Body of pancreas (tissue), 4 donors: ENCODE results near the gene LCMT1. TPM values are rescaled to one million over a fixed set of nuclear protein-coding genes. Genes with fewer than 3 reads are reported as not detected.

Experiments used
- ATAC-seq: fragments of 150-250 bp; one replicate; pipeline ENCODE4 v1.9.1; 2016
- DNase-seq, 4 donors: peaks; one replicate each; pipeline ENCODE4 v3.0.0-alpha.2; 2019
- H3K27ac ChIP-seq, 4 donors: fragments of 200-600 bp; sonication (generic); 1 replicate in 3 of 4; 2 replicates in 1 of 4; pipeline versions ENCODE4 v1.5.1 to v1.6.1; 2016 to 2019; ENCODE audit warnings: mild to moderate bottlenecking in 1 of 4, mixed read lengths in 1 of 4, moderate library complexity in 1 of 4
- H3K27me3 ChIP-seq, 2 donors: fragments of 200-600 bp; sonication (generic); one replicate each; pipeline ENCODE4 v1.6.0; 2016; ENCODE audit warnings: mild to moderate bottlenecking in 1 of 2
- H3K36me3 ChIP-seq, 2 donors: fragments of 200-600 bp; sonication (generic); replicated peaks in 1 of 2; 2 replicates each; pipeline ENCODE4 v1.5.1; 2016; ENCODE audit warnings: low read depth in 2 of 2; ENCODE audit not compliant: insufficient read depth in 1 of 2
- H3K4me1 ChIP-seq: fragments of 200-600 bp; sonication (generic); one replicate; pipeline ENCODE4 v1.6.0; 2016
- H3K4me3 ChIP-seq, 2 donors: fragments of 200-600 bp; sonication (generic); 1 replicate in 1 of 2; 2 replicates in 1 of 2; pipeline ENCODE4 v1.5.1; 2016 to 2019
- H3K9me3 ChIP-seq, 3 donors: fragments of 200-600 bp; sonication (generic); 1 replicate in 2 of 3; 2 replicates in 1 of 3; pipeline ENCODE4 v1.5.1; 2016
- CTCF ChIP-seq, 7 experiments: fragments of 450-650 bp in 4 of 7; fragments of 200-600 bp in 3 of 7; sonication (generic) in 3 of 7; IDR thresholded peaks; one replicate each; pipeline ENCODE4 v1.5.1; 2016 to 2019; ENCODE audit warnings: antibody characterized with exemption in 7 of 7
- POLR2A ChIP-seq, 3 donors: fragments of 450-650 bp; IDR thresholded peaks; one replicate each; pipeline ENCODE4 v1.6.1; 2016; ENCODE audit warnings: antibody characterized with exemption in 3 of 3, mild to moderate bottlenecking in 2 of 3
- WGBS, 2 donors: methylation state at CpG; one replicate each; pipeline ENCODE4 v1.1.5; 2017; 5-methylcytosine and 5-hydroxymethylcytosine counted together
- intact Hi-C: fragments of 100-400 bp; cut with DNase I; formaldehyde crosslinking; loops from one replicate; pipeline ENCODE4 v1.15.1; 2023
- total RNA-seq, 2 donors: library from RNA; depleted of rRNA; stranded (reverse); fragments of >200 nt; gene quantifications; one replicate each; pipeline ENCODE4 v1.1.0, GENCODE V29; 2016

Gene LCMT1
- total RNA-seq, 2 donors from 2014 or later, result 23.4 to 30.6 TPM

DNA sequence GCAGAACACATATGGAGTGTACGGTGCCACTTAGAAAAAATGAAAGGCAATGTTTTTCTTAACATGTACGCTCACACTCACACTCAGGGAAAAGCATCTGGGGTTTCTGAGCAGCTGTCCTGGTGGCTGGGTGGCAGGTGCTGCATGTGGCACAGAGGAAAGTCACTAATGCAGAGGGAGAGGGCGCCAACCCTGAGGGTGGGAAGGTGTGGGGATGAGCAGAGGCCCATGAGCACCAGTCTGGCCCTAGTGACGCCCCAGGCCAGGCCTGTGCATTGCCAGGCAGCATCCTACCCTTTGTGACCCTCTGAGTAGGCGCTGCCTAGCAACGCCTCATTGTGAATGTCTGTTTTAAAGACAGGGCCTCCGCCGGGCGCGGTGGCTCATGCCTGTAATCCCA, 19.1 kb upstream of the LCMT1 start:
- no peak for TF ChIP-seq CTCF (IDR thresholded peaks at IDR 0.05)
- no peak for TF ChIP-seq POLR2A (IDR thresholded peaks at IDR 0.05)
- H3K4me1 ChIP-seq, result no peaks in the 10 kb centered on the region
- no peaks in the 10 kb centered on the region for H3K9me3 ChIP-seq
- H3K27me3 ChIP-seq, result no peaks in the 10 kb centered on the region
- ATAC-seq (no peak), DNase-seq (no peak)
- H3K4me3 ChIP-seq, result no peak overlapping the region
- H3K27ac ChIP-seq, result no peak overlapping the region
- no peaks in the 10 kb centered on the region for H3K36me3 ChIP-seq
- intact Hi-C loops, result no loop called here
- WGBS, 2 donors, result 83 to 91% methylated on average over 3 to 10 of the region's 10 CpGs

DNA sequence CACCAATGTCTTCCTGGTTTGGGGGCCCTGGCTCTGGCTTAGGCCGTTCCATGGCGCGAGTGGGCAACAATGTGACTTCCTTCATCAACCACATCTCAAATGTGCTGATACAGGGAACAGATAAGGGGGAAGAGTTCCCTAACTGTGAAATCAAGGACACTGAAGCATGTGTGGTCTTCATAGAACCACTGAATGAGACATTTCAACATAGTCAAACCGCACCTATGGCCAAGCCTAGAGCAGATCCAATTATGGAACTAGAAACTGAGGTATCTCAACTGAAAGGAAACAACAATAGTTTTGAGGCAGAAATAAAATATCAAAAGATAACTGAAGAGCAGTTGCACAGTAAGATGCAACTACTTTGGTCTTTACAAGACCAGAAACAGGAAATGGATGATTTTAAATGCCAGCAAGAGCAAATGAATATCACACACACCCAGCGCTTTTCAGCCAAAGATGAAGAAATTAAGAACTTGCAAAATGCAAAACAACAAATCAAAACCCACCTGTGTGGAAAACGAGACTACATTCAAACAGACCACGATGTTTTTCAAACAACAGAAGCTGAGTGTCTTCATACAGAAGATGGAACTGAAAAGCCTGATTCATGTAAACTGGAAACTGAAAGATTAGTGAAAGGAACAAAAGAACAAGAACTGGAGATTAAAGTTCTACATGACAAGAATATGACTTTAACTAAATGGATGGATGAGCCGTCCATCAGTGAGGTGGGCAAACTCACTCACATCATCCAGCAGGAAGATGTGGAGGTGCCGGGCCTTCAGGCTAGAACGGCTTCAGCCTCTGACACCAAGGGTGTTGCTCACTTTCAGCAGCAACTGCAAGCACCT, 18.1 kb upstream of the LCMT1 start:
- H3K36me3 ChIP-seq, result no peaks in the 10 kb centered on the region
- H3K27me3 ChIP-seq, result no peaks in the 10 kb centered on the region
- intact Hi-C loops, result no loop called here
- ATAC-seq (no peak), DNase-seq (no peak)
- WGBS, 2 donors, result 64 to 84% methylated on average over 10 of the region's 10 CpGs
- no peaks in the 10 kb centered on the region for H3K9me3 ChIP-seq
- no peak overlapping the region for H3K4me3 ChIP-seq
- TF ChIP-seq CTCF (IDR thresholded peaks at IDR 0.05) (no peak), POLR2A (IDR thresholded peaks at IDR 0.05) (no peak)
- H3K27ac ChIP-seq, result no peak overlapping the region
- H3K4me1 ChIP-seq, result no peaks in the 10 kb centered on the region

DNA sequence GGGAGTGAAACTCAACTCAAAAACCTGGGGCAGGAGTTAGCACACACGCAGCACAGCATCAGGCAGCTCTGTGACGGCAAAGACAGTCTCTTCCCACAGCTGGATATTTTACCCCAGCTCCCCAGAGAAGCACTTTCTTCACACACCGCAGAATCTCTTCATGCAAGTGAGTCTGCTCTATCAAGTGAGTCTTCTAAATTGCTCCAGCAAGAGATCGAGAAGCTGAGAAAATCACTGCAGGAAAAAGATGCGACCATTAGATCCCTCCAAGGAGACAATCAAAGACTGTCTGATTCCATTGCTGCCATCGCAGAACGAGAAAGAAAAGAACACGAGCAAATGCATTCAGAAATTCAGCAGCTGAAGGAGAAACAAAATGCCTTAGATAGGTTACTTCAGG, 16.9 kb upstream of the LCMT1 start:
- Histone ChIP-seq H3K27me3 (no peaks in the 10 kb centered on the region), H3K4me1 (no peaks in the 10 kb centered on the region), H3K27ac (no peak overlapping the region), H3K9me3 (no peaks in the 10 kb centered on the region), H3K36me3 (no peaks in the 10 kb centered on the region), H3K4me3 (no peak overlapping the region)
- ATAC-seq, result no peak
- intact Hi-C loops, result no loop called here
- TF ChIP-seq POLR2A (IDR thresholded peaks at IDR 0.05) (no peak), CTCF (IDR thresholded peaks at IDR 0.05) (no peak)
- 50 to 62% methylated on average over 8 of the region's 8 CpGs for WGBS, 2 donors
- DNase-seq, result no peak

- ATAC-seq (no peak), DNase-seq (no peak)
- no peak overlapping the region for H3K27ac ChIP-seq
- WGBS, 2 donors, result 45 to 65% methylated on average over 4 of the region's 4 CpGs
- no peak overlapping the region for H3K4me3 ChIP-seq
- H3K4me1 ChIP-seq, result no peaks in the 10 kb centered on the region
- H3K9me3 ChIP-seq, result no peaks in the 10 kb centered on the region
- no peaks in the 10 kb centered on the region for H3K36me3 ChIP-seq
- intact Hi-C loops, result no loop called here
- TF ChIP-seq POLR2A (IDR thresholded peaks at IDR 0.05) (no peak), CTCF (IDR thresholded peaks at IDR 0.05) (no peak)
- no peaks in the 10 kb centered on the region for H3K27me3 ChIP-seq
These were observed 15.9 kb upstream of the LCMT1 start for GRCh38 chr16:25095636-25096035.
